SKM-1 (cell line): ENCODE data around the gene CD1E.
"Not testable (repeated sequence)": the region's sequence is repeated elsewhere in the genome, so short reads cannot be mapped to it uniquely, and the experiment has no call there.

ENCODE experiments used
- DNase-seq: peaks from one replicate; lab custom pipeline; 2025; ENCODE audit not compliant: unreplicated experiment; lab: John Stamatoyannopoulos, UW

CD1E gene

GRCh38 chr1:158353303-158354075 lies at the start of gene CD1E:
Gene CD1E (plus strand): TSS chr1:158353894. CDS start chr1:158353989, 95 bp downstream.
- DNase-seq: no peak

- no peak for DNase-seq
Observed at GRCh38 chr1:158310623-158311022, 43.1 kb upstream of the CD1E start.

- no peak for DNase-seq
Observed at GRCh38 chr1:158311066-158311465, 42.6 kb upstream of the CD1E start.

- no peak for DNase-seq
Observed at GRCh38 chr1:158323866-158324265, 29.8 kb upstream of the CD1E start.

GRCh38 chr1:158324395-158324794 lies 29.3 kb upstream of the CD1E start:
- no peak for DNase-seq

- DNase-seq: no peak
Observed at GRCh38 chr1:158327481-158327880, 26.2 kb upstream of the CD1E start.

GRCh38 chr1:158328426-158328825 lies 25.3 kb upstream of the CD1E start:
- DNase-seq: no peak

GRCh38 chr1:158329300-158329699 lies 24.4 kb upstream of the CD1E start:
- no peak for DNase-seq

GRCh38 chr1:158329733-158330132 lies 24.0 kb upstream of the CD1E start:
- no peak for DNase-seq

GRCh38 chr1:158330391-158331105 lies 23.1 kb upstream of the CD1E start:
- DNase-seq: no peak

GRCh38 chr1:158331106-158331425 lies 22.6 kb upstream of the CD1E start:
- no peak for DNase-seq

- DNase-seq: no peak
Observed at GRCh38 chr1:158331481-158332150, 22.1 kb upstream of the CD1E start, which contains the start of gene CD1B. Gene CD1B (minus strand): TSS chr1:158331531. CDS start chr1:158331423, 108 bp downstream.

GRCh38 chr1:158333405-158334155 lies 20.1 kb upstream of the CD1E start:
- DNase-seq: no peak

- no peak for DNase-seq
Observed at GRCh38 chr1:158334526-158335212, 19.0 kb upstream of the CD1E start.

- DNase-seq: no peak
Observed at GRCh38 chr1:158335213-158335532, 18.5 kb upstream of the CD1E start.

GRCh38 chr1:158336413-158336812 lies 17.3 kb upstream of the CD1E start:
- DNase-seq: not testable (repeated sequence)

GRCh38 chr1:158348946-158349345 lies 4.7 kb upstream of the CD1E start:
- DNase-seq: not testable (repeated sequence)

GRCh38 chr1:158354255-158354654 lies 561 bp downstream of the CD1E start:
- no peak for DNase-seq

GRCh38 chr1:158355773-158356285 lies 2.1 kb downstream of the CD1E start:
- no peak for DNase-seq

GRCh38 chr1:158356616-158357015 lies 2.9 kb downstream of the CD1E start:
- no peak for DNase-seq

GRCh38 chr1:158357441-158357840 lies 3.7 kb downstream of the CD1E start:
- no peak for DNase-seq
